Mesothelial cell of epicardium (in vitro differentiated cells): ENCODE results near the gene KRT23. TPM values are rescaled to one million over a fixed set of nuclear protein-coding genes. Genes with fewer than 3 reads are reported as not detected.

Experiments
- DNase-seq, 2 experiments: peaks; one replicate each; pipeline ENCODE4 v3.0.0; 2021; ENCODE audit warnings: low spot score in 2 of 2; ENCODE audit not compliant: unreplicated experiment in 2 of 2
- H3K27ac Mint-ChIP-seq: 2 replicates; pipeline ENCODE4 v1.8.0; 2021; ENCODE audit warnings: mixed read lengths
- H3K27me3 Mint-ChIP-seq: 2 replicates; pipeline ENCODE4 v1.8.0; 2021; ENCODE audit warnings: low read depth, mixed read lengths
- H3K36me3 Mint-ChIP-seq: 2 replicates; pipeline ENCODE4 v1.8.0; 2021; ENCODE audit warnings: mixed read lengths
- H3K4me1 Mint-ChIP-seq: 2 replicates; pipeline ENCODE4 v1.8.0; 2021; ENCODE audit warnings: mixed read lengths
- H3K4me3 Mint-ChIP-seq: 2 replicates; pipeline ENCODE4 v1.8.0; 2021; ENCODE audit warnings: mild to moderate bottlenecking, moderate library complexity, mixed read lengths
- H3K9me3 Mint-ChIP-seq: 2 replicates; pipeline ENCODE4 v1.8.0; 2021; ENCODE audit warnings: mixed read lengths
- CTCF ChIP-seq: fragments of 200-600 bp; sonication (generic); IDR thresholded peaks from one replicate; pipeline ENCODE4 v1.5.0; 2021; ENCODE audit warnings: antibody characterized with exemption; ENCODE audit not compliant: unreplicated experiment
- total RNA-seq: library from RNA; stranded (reverse); gene quantifications from 3 replicates; pipeline ENCODE4 v1.2.1, GENCODE V29; 2021

Gene KRT23
- total RNA-seq, 1 donor from 2014 or later: 2.8 TPM

GRCh38 chr17:40915721-40916256 lies 21.7 kb downstream of the KRT23 start:
- H3K4me1 Mint-ChIP-seq: peaks cover 30% of the 10 kb centered on the region
- no peaks in the 10 kb centered on the region for H3K36me3 Mint-ChIP-seq
- no peak for TF ChIP-seq CTCF
- no peak for DNase-seq
- H3K9me3 Mint-ChIP-seq: no peaks in the 10 kb centered on the region
- H3K27ac Mint-ChIP-seq: peak overlapping the region; percentile 81
- no peaks in the 10 kb centered on the region for H3K27me3 Mint-ChIP-seq
- H3K4me3 Mint-ChIP-seq: no peak overlapping the region

- H3K36me3 Mint-ChIP-seq: no peaks in the 10 kb centered on the region
- no peaks in the 10 kb centered on the region for H3K9me3 Mint-ChIP-seq
- peak overlapping the region; percentile 81 for H3K27ac Mint-ChIP-seq
- no peaks in the 10 kb centered on the region for H3K27me3 Mint-ChIP-seq
- H3K4me1 Mint-ChIP-seq: peaks cover 36% of the 10 kb centered on the region
- no peak overlapping the region for H3K4me3 Mint-ChIP-seq
- DNase-seq: no peak
- TF ChIP-seq CTCF: no peak
These were observed 22.2 kb downstream of the KRT23 start for GRCh38 chr17:40915199-40915661.

- Mint-ChIP-seq H3K27me3 (no peaks in the 10 kb centered on the region), H3K9me3 (no peaks in the 10 kb centered on the region), H3K36me3 (no peaks in the 10 kb centered on the region), H3K4me3 (no peak overlapping the region), H3K27ac (peak overlapping the region; percentile 81), H3K4me1 (peaks cover 45% of the 10 kb centered on the region)
- DNase-seq: no peak
- TF ChIP-seq CTCF: no peak
These were observed 23.2 kb downstream of the KRT23 start for GRCh38 chr17:40914075-40914855.

GRCh38 chr17:40912486-40913210 lies 24.8 kb downstream of the KRT23 start:
- no peaks in the 10 kb centered on the region for H3K27me3 Mint-ChIP-seq
- peak overlapping the region; percentile 93 for H3K27ac Mint-ChIP-seq
- H3K9me3 Mint-ChIP-seq: no peaks in the 10 kb centered on the region
- no peaks in the 10 kb centered on the region for H3K36me3 Mint-ChIP-seq
- H3K4me3 Mint-ChIP-seq: no peak overlapping the region
- DNase-seq: no peak
- TF ChIP-seq CTCF: no peak
- H3K4me1 Mint-ChIP-seq: peaks cover 53% of the 10 kb centered on the region

- Mint-ChIP-seq H3K4me1 (peaks cover 49% of the 10 kb centered on the region), H3K4me3 (no peak overlapping the region), H3K36me3 (no peaks in the 10 kb centered on the region), H3K9me3 (no peaks in the 10 kb centered on the region), H3K27ac (peak overlapping the region; percentile 93), H3K27me3 (peaks cover 3% of the 10 kb centered on the region)
- DNase-seq: no peak
- no peak for TF ChIP-seq CTCF
These were observed 27.0 kb downstream of the KRT23 start for GRCh38 chr17:40910441-40910841.
